Parietal lobe (tissue), 1 donor: ENCODE data around the gene OR52B4. TPM values are rescaled to one million over a fixed set of nuclear protein-coding genes. Genes with fewer than 3 reads are reported as not detected.

Experiments used
- total RNA-seq: library from RNA; depleted of rRNA; stranded (reverse); fragments of >200 nt; gene quantifications from one replicate; pipeline ENCODE4 v1.2.3, GENCODE V29; 2014

OR52B4 gene
- not detected for total RNA-seq

GRCh38 chr11:4368286-4368685, at the start of gene OR52B4:
Gene OR52B4 (minus strand): TSS chr11:4368386. CDS start chr11:4368295, 91 bp downstream.

GRCh38 chr11:4393209-4393857, 25.1 kb upstream of the OR52B4 start, which contains the start of gene TRIM21:
Gene TRIM21 (minus strand): TSS chr11:4393702. CDS start chr11:4390409, 3,293 bp downstream.

Other genes starting within 250 kb of the OR52B4 start
- gene TRIM21, start 25.3 kb upstream of the OR52B4 start, total RNA-seq, result 2.8 TPM
- gene OR52K2, start 80.9 kb upstream of the OR52B4 start, total RNA-seq, result not detected
- gene OR52K1, start 114.3 kb upstream of the OR52B4 start, total RNA-seq, result not detected
- gene OR52M1, start 176.8 kb upstream of the OR52B4 start, total RNA-seq, result not detected
- gene OR52I2, start 213.4 kb upstream of the OR52B4 start, total RNA-seq, result not detected
- not detected for gene OR52I1, start 225.7 kb upstream of the OR52B4 start, total RNA-seq
- 13.8 TPM for gene TRIM68, start 239.8 kb upstream of the OR52B4 start, total RNA-seq